ENCODE measurements around the gene NLE1.

The NLE1 gene

DNA sequence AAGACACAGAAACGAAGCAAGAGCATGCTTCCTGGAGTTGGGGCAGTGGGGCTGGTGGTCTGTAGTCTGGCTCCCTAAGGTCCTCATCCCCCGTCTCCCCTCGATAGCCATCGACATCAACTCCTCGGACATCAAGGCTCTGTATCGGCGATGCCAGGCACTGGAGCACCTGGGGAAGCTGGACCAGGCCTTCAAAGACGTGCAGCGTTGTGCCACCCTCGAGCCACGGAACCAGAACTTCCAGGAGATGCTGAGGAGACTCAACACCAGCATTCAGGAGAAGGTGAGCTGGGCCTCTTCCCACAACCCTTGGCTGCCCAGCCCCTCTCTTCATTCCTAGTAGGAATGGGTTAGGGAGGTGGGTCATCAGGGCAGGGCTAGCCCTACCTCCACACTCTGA, 7.8 kb upstream of the NLE1 start:
- no peak overlapping the region for H3K4me3 ChIP-seq (ENCODE audit: low read depth, low read length)
- TF ChIP-seq, protein P1, sequence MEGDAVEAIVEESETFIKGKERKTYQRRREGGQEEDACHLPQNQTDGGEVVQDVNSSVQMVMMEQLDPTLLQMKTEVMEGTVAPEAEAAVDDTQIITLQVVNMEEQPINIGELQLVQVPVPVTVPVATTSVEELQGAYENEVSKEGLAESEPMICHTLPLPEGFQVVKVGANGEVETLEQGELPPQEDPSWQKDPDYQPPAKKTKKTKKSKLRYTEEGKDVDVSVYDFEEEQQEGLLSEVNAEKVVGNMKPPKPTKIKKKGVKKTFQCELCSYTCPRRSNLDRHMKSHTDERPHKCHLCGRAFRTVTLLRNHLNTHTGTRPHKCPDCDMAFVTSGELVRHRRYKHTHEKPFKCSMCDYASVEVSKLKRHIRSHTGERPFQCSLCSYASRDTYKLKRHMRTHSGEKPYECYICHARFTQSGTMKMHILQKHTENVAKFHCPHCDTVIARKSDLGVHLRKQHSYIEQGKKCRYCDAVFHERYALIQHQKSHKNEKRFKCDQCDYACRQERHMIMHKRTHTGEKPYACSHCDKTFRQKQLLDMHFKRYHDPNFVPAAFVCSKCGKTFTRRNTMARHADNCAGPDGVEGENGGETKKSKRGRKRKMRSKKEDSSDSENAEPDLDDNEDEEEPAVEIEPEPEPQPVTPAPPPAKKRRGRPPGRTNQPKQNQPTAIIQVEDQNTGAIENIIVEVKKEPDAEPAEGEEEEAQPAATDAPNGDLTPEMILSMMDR (IDR thresholded peaks at IDR 0.05; ENCODE audit: borderline replicate concordance, insufficient read depth, low read depth, low read length), result no peak

DNA sequence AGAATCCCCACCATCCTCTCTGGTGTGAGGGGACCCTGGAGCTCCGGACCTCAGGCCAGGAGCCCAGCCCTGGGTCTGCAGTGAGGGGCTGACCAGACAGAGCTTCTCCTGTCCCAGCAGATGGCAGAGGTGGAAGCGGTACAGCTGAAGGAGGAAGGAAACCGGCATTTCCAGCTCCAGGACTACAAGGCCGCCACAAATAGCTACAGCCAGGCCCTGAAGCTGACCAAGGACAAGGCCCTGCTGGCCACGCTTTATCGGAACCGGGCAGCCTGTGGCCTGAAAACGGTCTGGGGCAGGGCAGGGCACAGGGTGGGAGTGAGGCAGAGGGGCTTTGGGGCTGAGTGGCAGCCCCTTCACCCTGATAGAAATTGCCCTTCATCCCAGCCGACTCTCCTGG, 6.0 kb upstream of the NLE1 start:
- no peak overlapping the region for H3K4me3 ChIP-seq (ENCODE audit: low read depth, low read length)
- TF ChIP-seq, protein P1 (IDR thresholded peaks at IDR 0.05; ENCODE audit: borderline replicate concordance, insufficient read depth, low read depth, low read length), result no peak

DNA sequence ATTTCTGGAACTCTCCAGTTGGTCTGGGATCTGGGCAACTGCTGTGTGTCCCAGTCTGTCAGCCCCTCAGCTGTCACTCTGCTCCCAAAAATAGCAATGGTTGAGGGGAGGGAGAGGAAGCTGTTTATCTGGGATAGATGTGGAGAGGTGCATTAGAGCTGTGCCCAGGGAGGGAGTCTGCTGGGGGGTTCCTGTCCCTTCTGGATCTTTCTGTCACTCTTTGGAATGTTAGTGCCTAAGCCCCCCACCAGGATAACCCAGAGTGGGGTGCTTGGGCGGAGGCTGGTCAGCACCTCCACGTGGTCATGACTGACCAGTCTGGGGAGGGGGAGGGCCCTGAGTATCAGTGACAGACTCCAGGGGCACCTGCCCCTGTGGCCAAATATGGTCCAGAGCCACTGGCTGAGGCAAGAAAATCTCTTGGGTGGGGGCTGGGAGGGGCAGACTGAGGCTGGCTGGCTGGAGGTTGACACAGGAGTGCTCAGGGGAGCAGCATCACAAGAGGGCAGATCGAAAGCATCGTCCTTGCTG, 5.3 kb upstream of the NLE1 start, which contains the start of gene UNC45B:
TSS of gene UNC45B (plus strand) at position 443 of the 531 bp plus-strand sequence. CDS start 447 bp downstream, outside the sequence.
- H3K4me3 ChIP-seq (ENCODE audit: low read depth, low read length), result no peak within 1 kb of the TSS
- TF ChIP-seq, protein P1 (IDR thresholded peaks at IDR 0.05; ENCODE audit: borderline replicate concordance, insufficient read depth, low read depth, low read length), result no peak

DNA sequence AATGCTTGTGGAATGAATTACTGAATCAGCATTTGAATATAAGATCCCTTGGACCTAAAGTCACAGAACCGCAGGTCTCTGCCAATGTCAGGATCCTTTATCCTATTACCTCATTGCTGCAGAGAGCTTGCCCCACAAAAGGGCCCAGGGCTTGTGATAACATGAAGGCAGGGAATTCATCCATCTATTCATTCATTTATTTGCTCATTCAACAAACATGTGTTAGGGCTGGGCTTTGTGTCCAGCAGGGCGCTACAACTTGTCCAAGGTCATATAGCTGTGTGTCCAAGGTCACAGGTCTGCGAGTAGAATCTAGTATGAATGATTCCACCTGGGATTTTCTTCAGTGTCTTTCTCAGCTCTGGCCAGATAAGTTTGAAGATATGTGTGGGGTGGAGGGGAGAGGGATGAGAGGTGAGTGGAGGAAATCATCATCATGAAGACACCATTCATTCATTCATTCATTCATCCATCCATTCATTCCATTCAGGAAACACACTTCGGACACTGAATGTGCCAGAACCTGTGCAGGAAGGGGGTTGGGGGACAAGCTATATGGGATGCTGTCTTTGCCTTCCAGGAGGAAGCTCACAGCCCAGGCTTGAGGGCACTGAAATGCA, 4.2 kb upstream of the NLE1 start:
- H3K4me3 ChIP-seq (ENCODE audit: low read depth, low read length), result no peak overlapping the region
- TF ChIP-seq, protein P1 (IDR thresholded peaks at IDR 0.05; ENCODE audit: borderline replicate concordance, insufficient read depth, low read depth, low read length), result no peak

DNA sequence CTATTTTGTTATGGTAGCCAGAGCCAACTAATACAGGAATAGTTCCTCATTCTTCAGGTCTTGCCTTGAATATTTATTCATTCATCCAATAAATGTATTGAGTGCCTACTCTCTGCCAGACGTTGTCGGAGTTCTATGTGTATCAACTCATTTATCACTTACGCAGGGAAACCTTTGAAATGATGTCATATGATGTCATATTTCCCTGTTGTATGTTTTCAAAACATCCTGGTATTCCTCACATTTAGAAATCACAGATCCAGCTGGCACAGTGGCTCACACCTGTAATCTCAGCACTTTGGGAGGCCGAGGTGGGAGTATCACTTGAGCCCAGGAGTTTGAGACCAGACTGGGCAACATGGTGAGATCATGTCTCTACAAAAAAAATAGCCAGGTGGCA, 2.7 kb upstream of the NLE1 start:
- TF ChIP-seq, protein P1 (IDR thresholded peaks at IDR 0.05; ENCODE audit: borderline replicate concordance, insufficient read depth, low read depth, low read length), result no peak

DNA sequence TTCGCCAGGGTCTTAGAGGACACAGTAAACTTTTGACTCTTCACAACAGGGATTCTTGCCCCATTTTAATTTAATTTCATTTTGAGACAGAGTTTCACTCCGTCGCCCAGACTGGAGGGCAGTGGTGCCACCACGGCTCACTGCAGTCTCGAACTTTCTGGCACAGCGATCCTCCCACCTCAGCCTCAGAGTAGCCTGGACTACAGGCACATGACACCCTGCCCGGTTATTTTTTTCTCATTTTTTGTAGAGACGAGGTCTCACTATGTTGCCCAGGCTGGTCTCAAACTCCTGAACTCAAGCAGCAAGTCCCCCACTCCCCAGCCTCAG, 329 bp upstream of the NLE1 start:
- TF ChIP-seq, protein P1 (IDR thresholded peaks at IDR 0.05; ENCODE audit: borderline replicate concordance, insufficient read depth, low read depth, low read length), result no peak
- H3K4me3 ChIP-seq (ENCODE audit: low read depth, low read length), result no peak overlapping the region

More for the DNA sequence above, 2.7 kb upstream of the NLE1 start:
- no peak overlapping the region for H3K4me3 ChIP-seq (ENCODE audit: low read depth, low read length)

DNA sequence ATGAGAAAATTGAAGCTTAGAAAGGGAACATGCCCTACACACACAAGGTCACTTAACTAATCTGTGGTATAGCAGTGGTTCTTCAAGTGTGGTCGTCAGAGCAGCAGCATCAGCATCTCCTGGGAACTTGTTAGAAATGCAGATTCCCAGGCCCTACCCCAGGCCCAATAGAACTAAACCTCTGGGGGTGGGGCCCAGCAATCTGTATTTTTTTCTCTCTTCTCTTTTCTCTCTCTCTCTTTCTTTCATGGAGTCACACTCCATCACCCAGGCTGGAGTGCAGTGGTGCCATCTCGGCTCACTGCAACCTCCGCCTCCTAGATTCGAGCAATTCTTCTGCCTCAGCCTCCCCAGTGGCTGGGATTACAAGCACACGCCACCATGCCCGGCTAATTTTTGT, 3.9 kb downstream of the NLE1 start:
- TF ChIP-seq, protein P1 (IDR thresholded peaks at IDR 0.05; ENCODE audit: borderline replicate concordance, insufficient read depth, low read depth, low read length), result no peak
- H3K4me3 ChIP-seq (ENCODE audit: low read depth, low read length), result no peak overlapping the region

All from GM12875 (cell line).